ENCODE data around the gene FAF1.
"Not testable (repeated sequence)": the region's sequence is repeated elsewhere in the genome, so short reads cannot be mapped to it uniquely, and the experiment has no call there.

FAF1 gene

DNA sequence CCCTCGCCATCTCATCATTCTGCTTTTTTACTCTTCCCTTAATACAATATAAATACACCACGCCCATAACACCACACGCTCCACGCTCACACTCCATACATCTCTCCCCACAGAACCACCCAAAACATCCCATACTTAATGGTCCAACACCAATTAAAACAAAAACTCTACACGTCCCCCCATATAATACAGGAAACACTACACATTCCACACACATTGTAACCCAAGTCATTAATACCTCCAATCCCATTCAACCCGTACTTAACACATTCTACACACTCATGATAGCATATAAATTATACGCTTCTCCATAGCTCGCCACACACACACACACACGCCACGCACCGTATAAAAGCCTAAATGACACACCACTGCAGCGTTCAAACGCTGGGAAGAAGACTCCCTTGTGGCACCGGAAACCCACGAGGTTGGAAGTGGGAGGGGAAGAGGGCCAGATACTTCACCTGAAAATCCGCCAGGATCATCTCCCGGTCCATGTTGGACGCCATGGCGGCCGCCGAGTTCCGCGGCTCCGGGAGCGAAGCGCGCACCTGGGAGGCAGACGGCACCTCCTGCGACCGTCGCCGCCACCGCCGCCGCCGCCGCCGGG, 659 bp downstream of the FAF1 start:
- DNase-seq (ENCODE audit: low spot score), result no peak

GRCh38 chr1:50955116-50955515, 5.0 kb downstream of the FAF1 start:
- Histone ChIP-seq H3K27ac (no peak overlapping the region), H3K4me3 (no peak overlapping the region)
- DNase-seq (ENCODE audit: low spot score), result no peak
- no peak for TF ChIP-seq CTCF (IDR thresholded peaks at IDR 0.05)

More for the DNA sequence above, 659 bp downstream of the FAF1 start:
- no peak for TF ChIP-seq CTCF (IDR thresholded peaks at IDR 0.05)
- Histone ChIP-seq H3K4me3 (peak overlapping the region; percentile 80), H3K27ac (peak overlapping the region; percentile 63 to 89)

DNA sequence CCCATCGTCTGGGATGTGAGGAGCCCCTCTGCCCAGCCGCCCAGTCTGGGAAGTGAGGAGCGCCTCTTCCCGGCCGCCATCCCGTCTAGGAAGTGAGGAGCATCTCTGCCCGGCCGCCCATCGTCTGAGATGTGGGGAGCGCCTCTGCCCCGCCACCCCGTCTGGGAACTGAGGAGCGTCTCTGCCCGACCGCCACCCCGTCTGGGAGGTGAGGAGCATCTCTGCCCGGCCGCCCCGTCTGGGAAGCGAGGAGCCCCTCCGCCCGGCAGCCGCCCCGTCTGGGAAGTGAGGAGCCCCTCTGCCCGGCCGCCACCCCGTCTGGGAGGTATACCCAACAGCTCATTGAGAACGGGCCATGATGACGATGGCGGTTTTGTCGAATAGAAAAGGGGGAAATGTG, 7.5 kb downstream of the FAF1 start:
- not testable (repeated sequence) for H3K27ac ChIP-seq; DNase-seq (ENCODE audit: low spot score); H3K4me3 ChIP-seq

DNA sequence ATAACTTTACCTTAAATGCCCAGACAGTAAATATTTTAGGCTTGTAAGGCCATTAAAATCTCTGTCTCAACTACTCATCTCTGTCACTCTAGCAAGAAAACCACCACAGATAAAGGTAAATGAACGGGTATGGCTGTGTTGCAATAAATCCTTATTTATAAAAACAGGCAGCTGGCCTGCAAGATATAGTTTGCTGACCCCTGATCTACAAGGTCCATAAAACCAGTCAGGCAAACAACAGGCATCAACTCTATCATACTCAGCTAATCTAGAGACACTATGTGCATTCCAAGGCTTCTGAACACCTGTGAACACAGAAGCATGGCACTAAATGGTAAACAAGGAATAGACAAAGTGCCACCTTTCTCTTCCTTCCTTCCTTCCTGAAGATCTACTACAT, 9.7 kb downstream of the FAF1 start:
- no peak overlapping the region for H3K27ac ChIP-seq
- no peak overlapping the region for H3K4me3 ChIP-seq
- no peak for DNase-seq (ENCODE audit: low spot score)
- TF ChIP-seq CTCF (IDR thresholded peaks at IDR 0.05), result no peak

GRCh38 chr1:50949286-50949982, 10.6 kb downstream of the FAF1 start:
- no peak for DNase-seq (ENCODE audit: low spot score)
- H3K4me3 ChIP-seq, result no peak overlapping the region
- TF ChIP-seq CTCF (IDR thresholded peaks at IDR 0.05), result no peak
- no peak overlapping the region for H3K27ac ChIP-seq

DNA sequence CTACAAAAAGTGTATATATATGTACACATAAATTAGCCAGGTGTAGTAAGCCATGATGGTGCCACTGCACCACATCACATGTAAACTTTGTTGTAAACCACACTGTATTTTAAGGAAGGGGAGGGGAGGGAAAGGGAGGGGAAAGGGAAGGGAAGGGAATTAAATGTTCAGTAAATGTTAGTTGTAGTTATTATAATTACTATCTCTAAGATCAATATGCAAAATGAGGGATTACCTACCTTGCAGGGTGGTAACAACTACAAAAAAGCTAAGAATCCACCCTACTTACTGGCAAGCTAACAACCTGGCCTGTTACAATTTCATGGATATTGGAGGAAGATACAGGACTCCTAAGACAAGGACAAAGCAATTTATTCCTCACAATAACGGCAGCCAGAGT, 17.7 kb downstream of the FAF1 start:
- Histone ChIP-seq H3K4me3 (no peak overlapping the region), H3K27ac (no peak overlapping the region)
- no peak for DNase-seq (ENCODE audit: low spot score)
- TF ChIP-seq CTCF (IDR thresholded peaks at IDR 0.05), result no peak

DNA sequence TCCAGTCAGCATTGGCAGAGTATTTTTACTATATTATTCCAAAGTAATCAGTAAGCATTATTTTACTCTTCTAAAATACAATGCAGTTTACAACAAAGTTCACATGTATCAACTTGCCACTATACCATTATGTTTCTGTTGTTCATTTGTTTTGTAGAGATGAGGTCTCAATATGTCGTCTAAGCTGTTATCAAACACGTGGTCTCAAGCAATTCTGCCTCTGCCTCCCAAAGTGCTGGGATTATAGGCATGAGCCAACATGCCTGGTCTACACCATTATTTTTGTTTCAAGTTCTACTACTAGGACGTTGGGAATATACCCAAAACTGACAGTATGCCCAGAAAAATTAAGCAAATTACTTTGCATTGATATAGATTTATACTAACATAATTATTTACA, 19.8 kb downstream of the FAF1 start:
- Histone ChIP-seq H3K4me3 (no peak overlapping the region), H3K27ac (no peak overlapping the region)
- no peak for TF ChIP-seq CTCF (IDR thresholded peaks at IDR 0.05)
- DNase-seq (ENCODE audit: low spot score), result no peak

All from coronary artery (tissue), 2 donors.